Stromal cell of bone marrow (primary cell): ENCODE data around the gene LZTR1.
"Not testable (repeated sequence)": the region's sequence is repeated elsewhere in the genome, so short reads cannot be mapped to it uniquely, and the experiment has no call there.

Experiments used
- DNase-seq: peaks from one replicate; pipeline ENCODE4 v3.0.0-alpha.2; 2012; ENCODE audit warnings: low read depth

LZTR1 gene

GRCh38 chr22:20965888-20966855 lies 15.9 kb upstream of the LZTR1 start:
- DNase-seq, result no peak

GRCh38 chr22:20966883-20967696 lies 15.0 kb upstream of the LZTR1 start, which contains the start of gene AIFM3:
AIFM3 (plus strand) TSS chr22:20967255; CDS start chr22:20967945, 690 bp downstream.
- DNase-seq, result no peak

- no peak for DNase-seq
These were observed 14.3 kb upstream of the LZTR1 start for GRCh38 chr22:20967697-20968211.

- DNase-seq, result no peak
These were observed 13.7 kb upstream of the LZTR1 start for GRCh38 chr22:20968281-20968977.

- DNase-seq, result no peak
These were observed 11.0 kb upstream of the LZTR1 start for GRCh38 chr22:20970939-20971657.

GRCh38 chr22:20972014-20972694 lies 9.9 kb upstream of the LZTR1 start:
- not testable (repeated sequence) for DNase-seq

- DNase-seq, result no peak
These were observed 9.0 kb upstream of the LZTR1 start for GRCh38 chr22:20972933-20973577.

GRCh38 chr22:20973634-20974286 lies 8.3 kb upstream of the LZTR1 start:
- no peak for DNase-seq

- no peak for DNase-seq
These were observed 7.7 kb upstream of the LZTR1 start for GRCh38 chr22:20974336-20974955.

- no peak for DNase-seq
These were observed 6.4 kb upstream of the LZTR1 start for GRCh38 chr22:20975541-20976290.

GRCh38 chr22:20976291-20976877 lies 5.7 kb upstream of the LZTR1 start:
- no peak for DNase-seq

- no peak for DNase-seq
These were observed 5.1 kb upstream of the LZTR1 start for GRCh38 chr22:20977019-20977418.

GRCh38 chr22:20977516-20978170 lies 4.5 kb upstream of the LZTR1 start:
- DNase-seq, result no peak

GRCh38 chr22:20978419-20978818 lies 3.7 kb upstream of the LZTR1 start:
- no peak for DNase-seq

- DNase-seq, result peak; percentile 27
These were observed 2.8 kb upstream of the LZTR1 start for GRCh38 chr22:20979243-20979809.

GRCh38 chr22:20979940-20980453 lies 2.1 kb upstream of the LZTR1 start:
- DNase-seq, result no peak

- DNase-seq, result no peak
These were observed 1.6 kb upstream of the LZTR1 start for GRCh38 chr22:20980523-20980922.
